ENCODE results near the gene SEC61B. TPM values are rescaled to one million over a fixed set of nuclear protein-coding genes. Genes with fewer than 3 reads are reported as not detected.

Gene SEC61B
- 169 and 249 TPM in 2 replicates for total RNA-seq

GRCh38 chr9:99221621-99222415 lies at the start of gene SEC61B, which contains the start of gene ALG2:
TSS of gene SEC61B (plus strand) at chr9:99222282. CDS start at chr9:99222364, 82 bp downstream.
TSS of gene ALG2 (minus strand) at chr9:99221942. CDS start at chr9:99221894, 48 bp downstream.

Other genes with a start within 250 kb of the SEC61B start
- gene TGFBR1, start 117.2 kb upstream of the SEC61B start, total RNA-seq, result 15.1 and 35.3 TPM in 2 replicates
- gene ALG2, start 340 bp upstream of the SEC61B start, total RNA-seq, result 42.0 and 54.0 TPM in 2 replicates

Data from epithelial cell of alveolus of lung (primary cell).